ENCODE measurements around the gene HBQ1.

Gene HBQ1

GRCh38 chr16:177981-178667 lies 2.1 kb upstream of the HBQ1 start:
- no peaks in the 10 kb centered on the region for H3K9me3 ChIP-seq (ENCODE audit: control insufficient read depth, insufficient read depth, low read length)
- no peaks in the 10 kb centered on the region for H3K36me3 ChIP-seq (ENCODE audit: control insufficient read depth, low read length)
- no peak overlapping the region for H3K27ac ChIP-seq (ENCODE audit: low read depth, low read length)
- peaks cover 30% of the 10 kb centered on the region for H3K27me3 ChIP-seq (ENCODE audit: control insufficient read depth, low read length)
- H3K4me1 ChIP-seq (ENCODE audit: control insufficient read depth, low read length) = peaks cover 10% of the 10 kb centered on the region
- H3K79me2 ChIP-seq (ENCODE audit: control insufficient read depth, low read length) = no peaks in the 10 kb centered on the region
- peaks cover 12% of the 10 kb centered on the region for H3F3A ChIP-seq (ENCODE audit: control insufficient read depth, insufficient read depth)
- no peak overlapping the region for H3K4me3 ChIP-seq (ENCODE audit: low read length)
- no peaks in the 10 kb centered on the region for H3K9me2 ChIP-seq (replicated peaks; ENCODE audit: control insufficient read depth, low read length)
- H3K4me2 ChIP-seq (ENCODE audit: low read length) = no peak overlapping the region
- no peaks in the 10 kb centered on the region for H4K20me1 ChIP-seq (ENCODE audit: control insufficient read depth, insufficient read depth, low read depth, low read length)
- no peak for TF ChIP-seq EZH2phosphoT487 (IDR thresholded peaks at IDR 0.05; ENCODE audit: borderline replicate concordance, low read length)
- TF ChIP-seq CTCF (IDR thresholded peaks at IDR 0.05; ENCODE audit: low read depth, low read length, poor library complexity, severe bottlenecking) = no peak

- TF ChIP-seq EZH2phosphoT487 (IDR thresholded peaks at IDR 0.05; ENCODE audit: borderline replicate concordance, low read length) (no peak), CTCF (IDR thresholded peaks at IDR 0.05; ENCODE audit: low read depth, low read length, poor library complexity, severe bottlenecking) (no peak)
- H3K27ac ChIP-seq (ENCODE audit: low read depth, low read length) = no peak overlapping the region
- H3K9me3 ChIP-seq (ENCODE audit: control insufficient read depth, insufficient read depth, low read length) = no peaks in the 10 kb centered on the region
- H3K36me3 ChIP-seq (ENCODE audit: control insufficient read depth, low read length) = no peaks in the 10 kb centered on the region
- no peak overlapping the region for H3K4me3 ChIP-seq (ENCODE audit: low read length)
- no peaks in the 10 kb centered on the region for H3K9me2 ChIP-seq (replicated peaks; ENCODE audit: control insufficient read depth, low read length)
- H3K27me3 ChIP-seq (ENCODE audit: control insufficient read depth, low read length) = peaks cover 27% of the 10 kb centered on the region
- H3K79me2 ChIP-seq (ENCODE audit: control insufficient read depth, low read length) = no peaks in the 10 kb centered on the region
- H4K20me1 ChIP-seq (ENCODE audit: control insufficient read depth, insufficient read depth, low read depth, low read length) = no peaks in the 10 kb centered on the region
- H3F3A ChIP-seq (ENCODE audit: control insufficient read depth, insufficient read depth) = peaks cover 14% of the 10 kb centered on the region
- peaks cover 10% of the 10 kb centered on the region for H3K4me1 ChIP-seq (ENCODE audit: control insufficient read depth, low read length)
- no peak overlapping the region for H3K4me2 ChIP-seq (ENCODE audit: low read length)
Measured at GRCh38 chr16:178668-179015, 1.6 kb upstream of the HBQ1 start.

GRCh38 chr16:179211-180092 lies 807 bp upstream of the HBQ1 start:
- no peaks in the 10 kb centered on the region for H4K20me1 ChIP-seq (ENCODE audit: control insufficient read depth, insufficient read depth, low read depth, low read length)
- no peak overlapping the region for H3K4me3 ChIP-seq (ENCODE audit: low read length)
- no peak overlapping the region for H3K27ac ChIP-seq (ENCODE audit: low read depth, low read length)
- no peaks in the 10 kb centered on the region for H3K9me3 ChIP-seq (ENCODE audit: control insufficient read depth, insufficient read depth, low read length)
- peaks cover 25% of the 10 kb centered on the region for H3K27me3 ChIP-seq (ENCODE audit: control insufficient read depth, low read length)
- H3K36me3 ChIP-seq (ENCODE audit: control insufficient read depth, low read length) = no peaks in the 10 kb centered on the region
- peaks cover 14% of the 10 kb centered on the region for H3F3A ChIP-seq (ENCODE audit: control insufficient read depth, insufficient read depth)
- TF ChIP-seq CTCF (IDR thresholded peaks at IDR 0.05; ENCODE audit: low read depth, low read length, poor library complexity, severe bottlenecking) = no peak
- no peak for TF ChIP-seq EZH2phosphoT487 (IDR thresholded peaks at IDR 0.05; ENCODE audit: borderline replicate concordance, low read length)
- no peaks in the 10 kb centered on the region for H3K79me2 ChIP-seq (ENCODE audit: control insufficient read depth, low read length)
- H3K9me2 ChIP-seq (replicated peaks; ENCODE audit: control insufficient read depth, low read length) = no peaks in the 10 kb centered on the region
- H3K4me1 ChIP-seq (ENCODE audit: control insufficient read depth, low read length) = peaks cover 10% of the 10 kb centered on the region
- no peak overlapping the region for H3K4me2 ChIP-seq (ENCODE audit: low read length)

Data from DOHH2 (cell line).